Measurements from ENCODE around the gene RAB26.

Gene RAB26

DNA sequence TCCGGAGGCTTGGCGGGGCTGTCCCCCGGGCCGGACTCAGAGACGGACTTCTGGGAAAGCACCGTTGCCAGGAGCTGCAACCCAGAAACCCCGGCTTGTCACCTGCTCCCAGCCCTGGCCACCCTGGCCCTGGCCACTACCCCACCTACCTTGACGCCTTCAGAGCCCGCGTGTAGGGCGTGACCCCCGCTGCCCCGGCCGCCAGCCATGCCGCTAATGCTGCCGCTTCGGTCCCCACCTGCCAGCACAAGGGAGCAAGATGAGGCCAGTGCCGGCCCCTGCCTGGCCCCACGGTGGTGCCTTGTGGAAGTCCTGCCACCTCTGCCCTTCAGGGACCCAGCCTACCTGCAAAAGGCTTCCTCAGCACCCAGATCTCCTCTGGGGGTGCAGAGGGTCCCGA, 36.5 kb downstream of the RAB26 start (continued):
- TF ChIP-seq, protein P1, sequence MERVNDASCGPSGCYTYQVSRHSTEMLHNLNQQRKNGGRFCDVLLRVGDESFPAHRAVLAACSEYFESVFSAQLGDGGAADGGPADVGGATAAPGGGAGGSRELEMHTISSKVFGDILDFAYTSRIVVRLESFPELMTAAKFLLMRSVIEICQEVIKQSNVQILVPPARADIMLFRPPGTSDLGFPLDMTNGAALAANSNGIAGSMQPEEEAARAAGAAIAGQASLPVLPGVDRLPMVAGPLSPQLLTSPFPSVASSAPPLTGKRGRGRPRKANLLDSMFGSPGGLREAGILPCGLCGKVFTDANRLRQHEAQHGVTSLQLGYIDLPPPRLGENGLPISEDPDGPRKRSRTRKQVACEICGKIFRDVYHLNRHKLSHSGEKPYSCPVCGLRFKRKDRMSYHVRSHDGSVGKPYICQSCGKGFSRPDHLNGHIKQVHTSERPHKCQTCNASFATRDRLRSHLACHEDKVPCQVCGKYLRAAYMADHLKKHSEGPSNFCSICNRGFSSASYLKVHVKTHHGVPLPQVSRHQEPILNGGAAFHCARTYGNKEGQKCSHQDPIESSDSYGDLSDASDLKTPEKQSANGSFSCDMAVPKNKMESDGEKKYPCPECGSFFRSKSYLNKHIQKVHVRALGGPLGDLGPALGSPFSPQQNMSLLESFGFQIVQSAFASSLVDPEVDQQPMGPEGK (tag by site-specific recombination; IDR thresholded peaks at IDR 0.05): no peak
- TF ChIP-seq, protein P2, sequence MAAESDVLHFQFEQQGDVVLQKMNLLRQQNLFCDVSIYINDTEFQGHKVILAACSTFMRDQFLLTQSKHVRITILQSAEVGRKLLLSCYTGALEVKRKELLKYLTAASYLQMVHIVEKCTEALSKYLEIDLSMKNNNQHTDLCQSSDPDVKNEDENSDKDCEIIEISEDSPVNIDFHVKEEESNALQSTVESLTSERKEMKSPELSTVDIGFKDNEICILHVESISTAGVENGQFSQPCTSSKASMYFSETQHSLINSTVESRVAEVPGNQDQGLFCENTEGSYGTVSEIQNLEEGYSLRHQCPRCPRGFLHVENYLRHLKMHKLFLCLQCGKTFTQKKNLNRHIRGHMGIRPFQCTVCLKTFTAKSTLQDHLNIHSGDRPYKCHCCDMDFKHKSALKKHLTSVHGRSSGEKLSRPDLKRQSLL (tag by site-specific recombination; IDR thresholded peaks at IDR 0.05): no peak
- TF ChIP-seq YY2 (tag by site-specific recombination; IDR thresholded peaks at IDR 0.05) (no peak), ZNF48 (tag by site-specific recombination; IDR thresholded peaks at IDR 0.05) (no peak), ZNF239 (tag by site-specific recombination; IDR thresholded peaks at IDR 0.05) (no peak), MZF1 (tag by site-specific recombination; IDR thresholded peaks at IDR 0.05; ENCODE audit: borderline replicate concordance) (no peak), ZNF624 (tag by site-specific recombination; IDR thresholded peaks at IDR 0.05) (no peak), ZNF221 (tag by site-specific recombination; IDR thresholded peaks at IDR 0.05; ENCODE audit: borderline replicate concordance) (no peak)
- TF ChIP-seq, protein P3, sequence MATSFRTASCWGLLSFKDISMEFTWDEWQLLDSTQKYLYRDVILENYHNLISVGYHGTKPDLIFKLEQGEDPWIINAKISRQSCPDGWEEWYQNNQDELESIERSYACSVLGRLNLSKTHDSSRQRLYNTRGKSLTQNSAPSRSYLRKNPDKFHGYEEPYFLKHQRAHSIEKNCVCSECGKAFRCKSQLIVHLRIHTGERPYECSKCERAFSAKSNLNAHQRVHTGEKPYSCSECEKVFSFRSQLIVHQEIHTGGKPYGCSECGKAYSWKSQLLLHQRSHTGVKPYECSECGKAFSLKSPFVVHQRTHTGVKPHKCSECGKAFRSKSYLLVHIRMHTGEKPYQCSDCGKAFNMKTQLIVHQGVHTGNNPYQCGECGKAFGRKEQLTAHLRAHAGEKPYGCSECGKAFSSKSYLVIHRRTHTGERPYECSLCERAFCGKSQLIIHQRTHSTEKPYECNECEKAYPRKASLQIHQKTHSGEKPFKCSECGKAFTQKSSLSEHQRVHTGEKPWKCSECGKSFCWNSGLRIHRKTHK (tag by site-specific recombination; IDR thresholded peaks at IDR 0.05): no peak

DNA sequence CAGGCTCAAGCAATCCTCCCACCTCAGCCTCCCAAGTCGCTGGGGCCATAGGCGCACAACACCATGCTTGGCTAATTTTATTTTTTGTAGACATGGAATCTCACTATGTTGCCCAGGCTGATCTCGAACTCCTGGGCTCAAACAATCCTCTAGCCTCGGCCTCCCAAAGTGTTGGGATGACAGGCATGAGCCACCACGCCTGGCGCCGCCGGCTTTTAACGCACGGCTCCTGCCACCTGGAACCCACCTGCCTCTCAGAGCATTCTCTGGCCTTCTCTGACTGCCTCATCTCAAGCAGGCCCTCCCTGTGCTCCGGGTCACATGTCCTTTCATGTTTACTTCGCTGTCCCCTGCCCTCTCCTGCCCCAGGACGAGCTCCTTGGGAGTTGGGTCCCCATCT, 37.6 kb downstream of the RAB26 start:
- Histone ChIP-seq H3K27ac (ENCODE audit: extremely low read depth, low read depth, low read length) (no peak overlapping the region), H3K4me1 (ENCODE audit: control insufficient read depth, insufficient read depth, low read length) (no peaks in the 10 kb centered on the region), H3K4me3 (ENCODE audit: low read depth, low read length) (no peak overlapping the region), H3K36me3 (ENCODE audit: control insufficient read depth in 2 of 2, insufficient read depth in 1 of 2, low read length in 2 of 2) (peaks cover 0 to 16% of the 10 kb centered on the region in 2 experiments; a peak in 1 of 3 replicates), H3K9me3 (ENCODE audit: control insufficient read depth, insufficient read depth, low read depth, low read length) (no peaks in the 10 kb centered on the region)
- TF ChIP-seq ZEB2 (tag by site-specific recombination; IDR thresholded peaks at IDR 0.05): no peak
- TF ChIP-seq, protein P4, sequence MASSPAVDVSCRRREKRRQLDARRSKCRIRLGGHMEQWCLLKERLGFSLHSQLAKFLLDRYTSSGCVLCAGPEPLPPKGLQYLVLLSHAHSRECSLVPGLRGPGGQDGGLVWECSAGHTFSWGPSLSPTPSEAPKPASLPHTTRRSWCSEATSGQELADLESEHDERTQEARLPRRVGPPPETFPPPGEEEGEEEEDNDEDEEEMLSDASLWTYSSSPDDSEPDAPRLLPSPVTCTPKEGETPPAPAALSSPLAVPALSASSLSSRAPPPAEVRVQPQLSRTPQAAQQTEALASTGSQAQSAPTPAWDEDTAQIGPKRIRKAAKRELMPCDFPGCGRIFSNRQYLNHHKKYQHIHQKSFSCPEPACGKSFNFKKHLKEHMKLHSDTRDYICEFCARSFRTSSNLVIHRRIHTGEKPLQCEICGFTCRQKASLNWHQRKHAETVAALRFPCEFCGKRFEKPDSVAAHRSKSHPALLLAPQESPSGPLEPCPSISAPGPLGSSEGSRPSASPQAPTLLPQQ (tag by site-specific recombination; IDR thresholded peaks at IDR 0.05): no peak
- TF ChIP-seq SP2 (tag by site-specific recombination; IDR thresholded peaks at IDR 0.05): no peak
- TF ChIP-seq ZIC2 (tag by site-specific recombination; IDR thresholded peaks at IDR 0.05): no peak
- TF ChIP-seq TRIM28 (IDR thresholded peaks at IDR 0.05; ENCODE audit: borderline replicate concordance, low read length): no peak
- 0 out of 2 replicates have a peak, but pooled peaks have one; percentile 29 for TF ChIP-seq ZNF121 (tag by site-specific recombination; IDR thresholded peaks at IDR 0.05)
- ChIA-PET POLR2A (interaction anchor here (1.8 kb wide), 1 partner anchor 31 kb away, joined by 5 read pairs; the partner anchor contains the start of gene TRAF7), CTCF (no interaction called here)

DNA sequence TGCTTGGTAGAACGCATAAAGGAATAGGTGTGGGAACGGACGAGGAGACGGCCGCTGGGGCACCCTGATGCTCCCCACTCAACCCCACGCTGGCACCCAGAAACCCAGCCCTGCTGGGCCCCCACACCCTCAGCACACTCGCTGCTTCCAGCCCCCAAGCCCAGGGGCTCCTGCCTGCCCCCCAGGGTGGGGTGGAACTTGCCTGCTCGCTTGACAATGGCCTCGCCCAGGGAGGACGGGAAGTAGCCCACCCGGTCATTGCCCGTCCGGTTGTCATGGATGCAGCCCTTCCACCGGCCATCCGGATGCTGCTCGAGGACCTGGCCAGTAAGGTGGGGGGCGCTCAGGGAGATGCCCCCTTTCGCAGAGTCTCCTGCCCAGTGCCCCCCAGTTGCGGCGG, 38.1 kb downstream of the RAB26 start:
- POLR2A ChIA-PET: interaction anchor here (1.8 kb wide), 1 partner anchor 31 kb away, joined by 5 read pairs; the partner anchor contains the start of gene TRAF7
- TF ChIP-seq, protein P5, sequence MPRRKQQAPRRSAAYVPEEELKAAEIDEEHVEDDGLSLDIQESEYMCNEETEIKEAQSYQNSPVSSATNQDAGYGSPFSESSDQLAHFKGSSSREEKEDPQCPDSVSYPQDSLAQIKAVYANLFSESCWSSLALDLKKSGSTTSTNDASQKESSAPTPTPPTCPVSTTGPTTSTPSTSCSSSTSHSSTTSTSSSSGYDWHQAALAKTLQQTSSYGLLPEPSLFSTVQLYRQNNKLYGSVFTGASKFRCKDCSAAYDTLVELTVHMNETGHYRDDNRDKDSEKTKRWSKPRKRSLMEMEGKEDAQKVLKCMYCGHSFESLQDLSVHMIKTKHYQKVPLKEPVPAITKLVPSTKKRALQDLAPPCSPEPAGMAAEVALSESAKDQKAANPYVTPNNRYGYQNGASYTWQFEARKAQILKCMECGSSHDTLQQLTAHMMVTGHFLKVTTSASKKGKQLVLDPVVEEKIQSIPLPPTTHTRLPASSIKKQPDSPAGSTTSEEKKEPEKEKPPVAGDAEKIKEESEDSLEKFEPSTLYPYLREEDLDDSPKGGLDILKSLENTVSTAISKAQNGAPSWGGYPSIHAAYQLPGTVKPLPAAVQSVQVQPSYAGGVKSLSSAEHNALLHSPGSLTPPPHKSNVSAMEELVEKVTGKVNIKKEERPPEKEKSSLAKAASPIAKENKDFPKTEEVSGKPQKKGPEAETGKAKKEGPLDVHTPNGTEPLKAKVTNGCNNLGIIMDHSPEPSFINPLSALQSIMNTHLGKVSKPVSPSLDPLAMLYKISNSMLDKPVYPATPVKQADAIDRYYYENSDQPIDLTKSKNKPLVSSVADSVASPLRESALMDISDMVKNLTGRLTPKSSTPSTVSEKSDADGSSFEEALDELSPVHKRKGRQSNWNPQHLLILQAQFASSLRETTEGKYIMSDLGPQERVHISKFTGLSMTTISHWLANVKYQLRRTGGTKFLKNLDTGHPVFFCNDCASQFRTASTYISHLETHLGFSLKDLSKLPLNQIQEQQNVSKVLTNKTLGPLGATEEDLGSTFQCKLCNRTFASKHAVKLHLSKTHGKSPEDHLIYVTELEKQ (tag by site-specific recombination; IDR thresholded peaks at IDR 0.05; ENCODE audit: borderline replicate concordance): no peak
- no peak for TF ChIP-seq ZNF610 (tag by site-specific recombination; IDR thresholded peaks at IDR 0.05; ENCODE audit: borderline replicate concordance)
- no peak for TF ChIP-seq ZNF830 (tag by site-specific recombination; IDR thresholded peaks at IDR 0.05; ENCODE audit: low read depth)
- TF ChIP-seq ZNF391 (tag by site-specific recombination; IDR thresholded peaks at IDR 0.05; ENCODE audit: borderline replicate concordance, low read depth): no peak

More for the DNA sequence above, 38.1 kb downstream of the RAB26 start:
- peaks cover 0 to 16% of the 10 kb centered on the region in 2 experiments; a peak in 1 of 3 replicates for H3K36me3 ChIP-seq (ENCODE audit: control insufficient read depth in 2 of 2, insufficient read depth in 1 of 2, low read length in 2 of 2)
- H3K4me3 ChIP-seq (ENCODE audit: low read depth, low read length): no peak overlapping the region
- H3K9me3 ChIP-seq (ENCODE audit: control insufficient read depth, insufficient read depth, low read depth, low read length): no peaks in the 10 kb centered on the region
- no peaks in the 10 kb centered on the region for H3K4me1 ChIP-seq (ENCODE audit: control insufficient read depth, insufficient read depth, low read length)
- no peak overlapping the region for H3K27ac ChIP-seq (ENCODE audit: extremely low read depth, low read depth, low read length)
- CTCF ChIA-PET: no interaction called here

Measured in HEK293 (cell line).